ENCODE measurements around the gene RNF212B.
"Not testable (repeated sequence)": the region's sequence is repeated elsewhere in the genome, so short reads cannot be mapped to it uniquely, and the experiment has no call there.

DNA sequence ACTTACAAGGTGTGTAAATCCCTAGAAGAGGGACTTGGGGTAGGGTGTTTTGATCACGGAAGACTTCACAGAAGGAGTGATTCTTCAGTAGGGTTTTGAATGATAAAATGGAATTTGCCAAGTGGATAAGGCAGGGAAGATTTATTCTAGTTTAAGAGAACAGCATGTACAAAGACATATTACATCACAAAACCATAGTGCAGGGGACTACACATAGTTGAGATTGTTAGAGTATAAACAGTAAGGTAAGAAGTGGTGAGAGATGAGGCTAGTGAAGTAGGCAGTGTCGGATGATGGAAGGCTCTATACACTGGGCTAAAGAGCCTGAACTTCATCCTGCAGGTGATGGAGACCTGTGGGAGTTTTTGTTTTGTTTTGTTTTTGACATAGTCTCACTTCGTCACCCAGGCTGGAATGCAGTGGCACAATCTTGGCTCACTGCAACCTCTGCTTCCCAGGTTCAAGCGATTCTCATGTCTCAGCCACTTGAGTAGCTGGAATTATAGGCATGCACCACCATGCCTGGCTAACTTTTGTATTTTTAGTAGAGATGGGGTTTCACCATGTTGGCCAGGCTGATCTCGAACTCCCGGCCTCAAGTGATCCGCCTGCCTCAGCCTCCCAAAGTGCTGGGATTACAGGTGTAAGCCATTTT, 3.5 kb downstream of the RNF212B start:
- TF ChIP-seq, protein P1, sequence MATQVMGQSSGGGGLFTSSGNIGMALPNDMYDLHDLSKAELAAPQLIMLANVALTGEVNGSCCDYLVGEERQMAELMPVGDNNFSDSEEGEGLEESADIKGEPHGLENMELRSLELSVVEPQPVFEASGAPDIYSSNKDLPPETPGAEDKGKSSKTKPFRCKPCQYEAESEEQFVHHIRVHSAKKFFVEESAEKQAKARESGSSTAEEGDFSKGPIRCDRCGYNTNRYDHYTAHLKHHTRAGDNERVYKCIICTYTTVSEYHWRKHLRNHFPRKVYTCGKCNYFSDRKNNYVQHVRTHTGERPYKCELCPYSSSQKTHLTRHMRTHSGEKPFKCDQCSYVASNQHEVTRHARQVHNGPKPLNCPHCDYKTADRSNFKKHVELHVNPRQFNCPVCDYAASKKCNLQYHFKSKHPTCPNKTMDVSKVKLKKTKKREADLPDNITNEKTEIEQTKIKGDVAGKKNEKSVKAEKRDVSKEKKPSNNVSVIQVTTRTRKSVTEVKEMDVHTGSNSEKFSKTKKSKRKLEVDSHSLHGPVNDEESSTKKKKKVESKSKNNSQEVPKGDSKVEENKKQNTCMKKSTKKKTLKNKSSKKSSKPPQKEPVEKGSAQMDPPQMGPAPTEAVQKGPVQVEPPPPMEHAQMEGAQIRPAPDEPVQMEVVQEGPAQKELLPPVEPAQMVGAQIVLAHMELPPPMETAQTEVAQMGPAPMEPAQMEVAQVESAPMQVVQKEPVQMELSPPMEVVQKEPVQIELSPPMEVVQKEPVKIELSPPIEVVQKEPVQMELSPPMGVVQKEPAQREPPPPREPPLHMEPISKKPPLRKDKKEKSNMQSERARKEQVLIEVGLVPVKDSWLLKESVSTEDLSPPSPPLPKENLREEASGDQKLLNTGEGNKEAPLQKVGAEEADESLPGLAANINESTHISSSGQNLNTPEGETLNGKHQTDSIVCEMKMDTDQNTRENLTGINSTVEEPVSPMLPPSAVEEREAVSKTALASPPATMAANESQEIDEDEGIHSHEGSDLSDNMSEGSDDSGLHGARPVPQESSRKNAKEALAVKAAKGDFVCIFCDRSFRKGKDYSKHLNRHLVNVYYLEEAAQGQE (IDR thresholded peaks at IDR 0.05; ENCODE audit: borderline replicate concordance) = not testable (repeated sequence)
- TF ChIP-seq, protein P2, sequence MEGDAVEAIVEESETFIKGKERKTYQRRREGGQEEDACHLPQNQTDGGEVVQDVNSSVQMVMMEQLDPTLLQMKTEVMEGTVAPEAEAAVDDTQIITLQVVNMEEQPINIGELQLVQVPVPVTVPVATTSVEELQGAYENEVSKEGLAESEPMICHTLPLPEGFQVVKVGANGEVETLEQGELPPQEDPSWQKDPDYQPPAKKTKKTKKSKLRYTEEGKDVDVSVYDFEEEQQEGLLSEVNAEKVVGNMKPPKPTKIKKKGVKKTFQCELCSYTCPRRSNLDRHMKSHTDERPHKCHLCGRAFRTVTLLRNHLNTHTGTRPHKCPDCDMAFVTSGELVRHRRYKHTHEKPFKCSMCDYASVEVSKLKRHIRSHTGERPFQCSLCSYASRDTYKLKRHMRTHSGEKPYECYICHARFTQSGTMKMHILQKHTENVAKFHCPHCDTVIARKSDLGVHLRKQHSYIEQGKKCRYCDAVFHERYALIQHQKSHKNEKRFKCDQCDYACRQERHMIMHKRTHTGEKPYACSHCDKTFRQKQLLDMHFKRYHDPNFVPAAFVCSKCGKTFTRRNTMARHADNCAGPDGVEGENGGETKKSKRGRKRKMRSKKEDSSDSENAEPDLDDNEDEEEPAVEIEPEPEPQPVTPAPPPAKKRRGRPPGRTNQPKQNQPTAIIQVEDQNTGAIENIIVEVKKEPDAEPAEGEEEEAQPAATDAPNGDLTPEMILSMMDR (IDR thresholded peaks at IDR 0.05; ENCODE audit: poor library complexity, severe bottlenecking) = not testable (repeated sequence)
- TF ChIP-seq RAD21 (conservative IDR thresholded peaks at IDR 0.05); EZH2 (IDR thresholded peaks at IDR 0.05; ENCODE audit: borderline replicate concordance, insufficient read depth, low read length, poor library complexity, severe bottlenecking): not testable (repeated sequence)
